ENCODE results near the gene FHOD3.

FHOD3 gene

GRCh38 chr18:36459786-36460185 is 162.3 kb downstream of the FHOD3 start:
- Histone ChIP-seq H3K27ac (replicated peaks) (no peak overlapping the region), H3K4me3 (replicated peaks; ENCODE audit: insufficient read depth, low read length) (no peak overlapping the region), H3K27me3 (ENCODE audit: insufficient read depth, poor library complexity, severe bottlenecking) (peaks cover 10% of the 10 kb centered on the region)
- TF ChIP-seq POLR2AphosphoS5 (IDR thresholded peaks at IDR 0.05; ENCODE audit: low read depth) (no peak), SPI1 (IDR thresholded peaks at IDR 0.05; ENCODE audit: borderline replicate concordance, low read depth) (no peak), REST (IDR thresholded peaks at IDR 0.05; ENCODE audit: insufficient replicate concordance, low read depth) (no peak)
- DNase-seq (ENCODE audit: low read depth in 1 of 2, low spot score in 1 of 2), result no peak

GRCh38 chr18:36460324-36460850 is 162.9 kb downstream of the FHOD3 start:
- Histone ChIP-seq H3K4me3 (replicated peaks; ENCODE audit: insufficient read depth, low read length) (no peak overlapping the region), H3K27me3 (ENCODE audit: insufficient read depth, poor library complexity, severe bottlenecking) (peaks cover 7% of the 10 kb centered on the region), H3K27ac (replicated peaks) (no peak overlapping the region)
- no peak for DNase-seq (ENCODE audit: low read depth in 1 of 2, low spot score in 1 of 2)
- TF ChIP-seq GABPA (IDR thresholded peaks at IDR 0.05; ENCODE audit: low read depth) (no peak), CTCF (IDR thresholded peaks at IDR 0.05; ENCODE audit: insufficient read depth, low read length) (no peak), POLR2AphosphoS5 (IDR thresholded peaks at IDR 0.05; ENCODE audit: low read depth) (no peak), SPI1 (IDR thresholded peaks at IDR 0.05; ENCODE audit: borderline replicate concordance, low read depth) (no peak), REST (IDR thresholded peaks at IDR 0.05; ENCODE audit: insufficient replicate concordance, low read depth) (no peak)

GRCh38 chr18:36460854-36461253 is 163.3 kb downstream of the FHOD3 start:
- no peak overlapping the region for H3K4me3 ChIP-seq (replicated peaks; ENCODE audit: insufficient read depth, low read length)
- no peak overlapping the region for H3K27ac ChIP-seq (replicated peaks)
- peaks cover 7% of the 10 kb centered on the region for H3K27me3 ChIP-seq (ENCODE audit: insufficient read depth, poor library complexity, severe bottlenecking)
- TF ChIP-seq GABPA (IDR thresholded peaks at IDR 0.05; ENCODE audit: low read depth) (no peak), POLR2AphosphoS5 (IDR thresholded peaks at IDR 0.05; ENCODE audit: low read depth) (no peak), REST (IDR thresholded peaks at IDR 0.05; ENCODE audit: insufficient replicate concordance, low read depth) (no peak), CTCF (IDR thresholded peaks at IDR 0.05; ENCODE audit: insufficient read depth, low read length) (no peak)
- no peak for DNase-seq (ENCODE audit: low read depth in 1 of 2, low spot score in 1 of 2)
